ENCODE measurements around the gene PTPN23.

- TF ChIP-seq CTCF (IDR thresholded peaks at IDR 0.05; ENCODE audit: insufficient read depth, low read length, poor library complexity, severe bottlenecking) (no peak), EZH2phosphoT487 (conservative IDR thresholded peaks at IDR 0.05; ENCODE audit: low read length) (no peak)
Observed at GRCh38 chr3:47404431-47404876, 23.6 kb downstream of the PTPN23 start.
